KMS-11 (cell line): ENCODE measurements around the gene PCDHGA7.

Experiments
- H2AFZ ChIP-seq: fragments of 200-600 bp; sonication (generic); 2 replicates; pipeline ENCODE4 v1.6.1; 2016; ENCODE audit warnings: antibody characterized with exemption, mixed run types, low read depth
- H3K27ac ChIP-seq: fragments of 200-600 bp; sonication (generic); 2 replicates; pipeline ENCODE4 v1.6.1; 2016; ENCODE audit warnings: mild to moderate bottlenecking, mixed run types
- H3K27me3 ChIP-seq: fragments of 200-600 bp; sonication (generic); 2 replicates; pipeline ENCODE4 v1.6.1; 2017; ENCODE audit warnings: mild to moderate bottlenecking, low read depth, mixed run types, moderate library complexity; ENCODE audit not compliant: insufficient read depth
- H3K36me3 ChIP-seq: fragments of 200-600 bp; sonication (generic); 2 replicates; pipeline ENCODE4 v1.6.1; 2017; ENCODE audit warnings: mild to moderate bottlenecking, mixed run types; ENCODE audit not compliant: insufficient read depth
- H3K4me1 ChIP-seq: fragments of 200-600 bp; sonication (generic); 2 replicates; pipeline ENCODE4 v1.6.1; 2016; ENCODE audit warnings: mild to moderate bottlenecking, low read depth, mixed run types; ENCODE audit not compliant: poor library complexity, severe bottlenecking
- H3K4me2 ChIP-seq: fragments of 200-600 bp; sonication (generic); 2 replicates; pipeline ENCODE4 v1.7.0; 2016; ENCODE audit warnings: mild to moderate bottlenecking, mixed run types
- H3K4me3 ChIP-seq: fragments of 200-600 bp; sonication (generic); IDR thresholded peaks from 2 replicates; pipeline ENCODE4 v1.6.1; 2017; ENCODE audit warnings: low read depth, low read length, mixed read lengths; ENCODE audit not compliant: insufficient read depth
- H3K79me2 ChIP-seq: fragments of 200-600 bp; sonication (generic); 2 replicates; pipeline ENCODE4 v1.6.1; 2016; ENCODE audit warnings: low read depth, mixed run types; ENCODE audit not compliant: insufficient read depth
- H3K9ac ChIP-seq: fragments of 200-600 bp; sonication (generic); 2 replicates; pipeline ENCODE4 v1.6.1; 2016; ENCODE audit warnings: mild to moderate bottlenecking, mixed run types
- H4K20me1 ChIP-seq: fragments of 200-600 bp; sonication (generic); 2 replicates; pipeline ENCODE4 v1.6.1; 2016; ENCODE audit warnings: mild to moderate bottlenecking, mixed run types; ENCODE audit not compliant: insufficient read depth
- TF ChIP-seq, protein P1 (sequence below): fragments of 200-600 bp; sonication (generic); conservative IDR thresholded peaks from 2 replicates; pipeline ENCODE4 v1.6.1; 2017; ENCODE audit warnings: low read depth, mild to moderate bottlenecking, antibody characterized with exemption, low read length, moderate library complexity, mixed read lengths

PCDHGA7 gene

DNA sequence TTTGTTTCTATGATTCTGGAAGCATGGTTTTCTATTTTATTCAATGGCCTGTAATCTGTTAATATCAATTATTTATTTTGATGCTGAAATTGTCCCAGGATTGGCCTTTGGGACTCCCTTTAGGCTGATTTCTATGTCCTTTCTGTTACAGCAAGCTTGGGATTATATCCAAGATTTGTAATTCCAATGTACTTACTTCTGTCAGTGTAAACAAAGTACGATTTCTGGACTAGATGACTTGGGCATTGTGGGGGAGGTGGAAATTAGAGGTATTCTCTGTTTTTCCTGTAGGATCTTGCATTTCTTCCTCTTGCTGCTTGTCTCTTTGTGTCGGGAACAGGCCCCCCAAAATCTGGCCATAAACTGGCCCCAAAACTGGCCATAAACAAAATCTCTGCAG lies 51.5 kb downstream of the PCDHGA7 start:
- H3K4me3 ChIP-seq: no peak overlapping the region
- H3K27ac ChIP-seq: no peak overlapping the region
- TF ChIP-seq, protein P1, sequence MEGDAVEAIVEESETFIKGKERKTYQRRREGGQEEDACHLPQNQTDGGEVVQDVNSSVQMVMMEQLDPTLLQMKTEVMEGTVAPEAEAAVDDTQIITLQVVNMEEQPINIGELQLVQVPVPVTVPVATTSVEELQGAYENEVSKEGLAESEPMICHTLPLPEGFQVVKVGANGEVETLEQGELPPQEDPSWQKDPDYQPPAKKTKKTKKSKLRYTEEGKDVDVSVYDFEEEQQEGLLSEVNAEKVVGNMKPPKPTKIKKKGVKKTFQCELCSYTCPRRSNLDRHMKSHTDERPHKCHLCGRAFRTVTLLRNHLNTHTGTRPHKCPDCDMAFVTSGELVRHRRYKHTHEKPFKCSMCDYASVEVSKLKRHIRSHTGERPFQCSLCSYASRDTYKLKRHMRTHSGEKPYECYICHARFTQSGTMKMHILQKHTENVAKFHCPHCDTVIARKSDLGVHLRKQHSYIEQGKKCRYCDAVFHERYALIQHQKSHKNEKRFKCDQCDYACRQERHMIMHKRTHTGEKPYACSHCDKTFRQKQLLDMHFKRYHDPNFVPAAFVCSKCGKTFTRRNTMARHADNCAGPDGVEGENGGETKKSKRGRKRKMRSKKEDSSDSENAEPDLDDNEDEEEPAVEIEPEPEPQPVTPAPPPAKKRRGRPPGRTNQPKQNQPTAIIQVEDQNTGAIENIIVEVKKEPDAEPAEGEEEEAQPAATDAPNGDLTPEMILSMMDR: no peak
- no peaks in the 10 kb centered on the region for H3K4me1 ChIP-seq
- no peak overlapping the region for H2AFZ ChIP-seq
- H3K27me3 ChIP-seq: no peaks in the 10 kb centered on the region
- H3K79me2 ChIP-seq: no peaks in the 10 kb centered on the region
- no peaks in the 10 kb centered on the region for H3K36me3 ChIP-seq
- no peak overlapping the region for H3K9ac ChIP-seq
- no peak overlapping the region for H3K4me2 ChIP-seq
- H4K20me1 ChIP-seq: no peaks in the 10 kb centered on the region
